Suprapubic skin (tissue), 4 donors: ENCODE measurements around the gene CNOT4. TPM values are rescaled to one million over a fixed set of nuclear protein-coding genes. Genes with fewer than 3 reads are reported as not detected.

Experiments used
- DNase-seq, 2 donors: peaks; one replicate each; pipeline ENCODE4 v3.0.0-alpha.2; 2019; ENCODE audit warnings: low spot score in 2 of 2
- H3K27ac ChIP-seq: fragments of 200-600 bp; sonication (generic); one replicate; pipeline ENCODE4 v1.5.1; 2019
- H3K27me3 ChIP-seq: fragments of 200-600 bp; sonication (generic); one replicate; pipeline ENCODE4 v1.5.1; 2019
- H3K36me3 ChIP-seq: fragments of 200-600 bp; sonication (generic); one replicate; pipeline ENCODE4 v1.5.1; 2019
- H3K4me1 ChIP-seq: fragments of 200-600 bp; sonication (generic); one replicate; pipeline ENCODE4 v1.5.1; 2019
- H3K4me3 ChIP-seq: fragments of 200-600 bp; sonication (generic); one replicate; pipeline ENCODE4 v1.5.1; 2019; ENCODE audit warnings: mild to moderate bottlenecking
- H3K9me3 ChIP-seq: fragments of 200-600 bp; sonication (generic); one replicate; pipeline ENCODE4 v1.5.1; 2019
- EP300 ChIP-seq: sonication (generic); formaldehyde crosslinking; IDR thresholded peaks from one replicate; pipeline ENCODE4 v1.6.1; 2017; ENCODE audit warnings: antibody characterized with exemption
- POLR2A ChIP-seq, 2 donors: fragments of 450-650 bp; IDR thresholded peaks; one replicate each; pipeline ENCODE4 v1.6.1; 2017; ENCODE audit warnings: antibody characterized with exemption in 2 of 2, mild to moderate bottlenecking in 2 of 2, moderate library complexity in 2 of 2
- POLR2AphosphoS5 ChIP-seq, 3 donors: sonication (generic); formaldehyde crosslinking; IDR thresholded peaks; one replicate each; pipeline ENCODE4 v1.6.1; 2017; ENCODE audit warnings: antibody characterized with exemption in 3 of 3
- WGBS: methylation state at CpG from one replicate; pipeline ENCODE4 v1.1.5; 2018; 5-methylcytosine and 5-hydroxymethylcytosine counted together
- total RNA-seq, 4 donors: library from RNA; depleted of rRNA; stranded (reverse); fragments of >200 nt; gene quantifications; one replicate each; pipeline ENCODE4 v1.1.0, GENCODE V29; 2016
- TF ChIP-seq, protein P1 (sequence below), 2 donors: fragments of 200-600 bp in 1 of 2; fragments of 450-650 bp in 1 of 2; sonication (generic) in 1 of 2; IDR thresholded peaks; one replicate each; pipeline ENCODE4 v1.5.1; 2016 to 2019; ENCODE audit warnings: antibody characterized with exemption in 2 of 2, mild to moderate bottlenecking in 1 of 2, moderate library complexity in 1 of 2

CNOT4 gene
- total RNA-seq, 4 donors from 2014 or later = 17.2 to 32.3 (median 22.6) TPM

DNA sequence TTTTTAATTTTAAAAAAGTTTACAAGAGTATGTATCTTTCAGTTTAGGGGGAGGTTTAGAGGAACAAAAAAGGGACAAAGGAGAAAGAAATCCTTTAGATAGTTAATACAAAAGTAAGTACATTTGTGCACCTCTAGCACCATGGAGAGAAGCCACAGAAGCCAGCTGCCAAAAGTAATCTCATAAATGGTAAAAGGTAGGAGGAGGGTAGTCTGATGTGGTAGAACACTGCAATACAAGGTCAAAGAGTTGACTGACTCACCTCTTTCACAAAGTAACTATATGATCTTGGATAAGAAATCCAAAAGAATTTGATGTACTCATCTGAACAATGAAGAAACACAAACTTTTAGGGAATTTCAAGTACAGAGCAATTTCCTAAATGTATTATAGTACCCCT lies 68.1 kb downstream of the CNOT4 start:
- H3K36me3 ChIP-seq = peaks cover 18% of the 10 kb centered on the region
- peaks cover 5% of the 10 kb centered on the region for H3K4me1 ChIP-seq
- no peaks in the 10 kb centered on the region for H3K9me3 ChIP-seq
- H3K4me3 ChIP-seq = no peak overlapping the region
- TF ChIP-seq POLR2A (IDR thresholded peaks at IDR 0.05) (no peak), POLR2AphosphoS5 (IDR thresholded peaks at IDR 0.05) (no peak), EP300 (no peak)
- TF ChIP-seq, protein P1, sequence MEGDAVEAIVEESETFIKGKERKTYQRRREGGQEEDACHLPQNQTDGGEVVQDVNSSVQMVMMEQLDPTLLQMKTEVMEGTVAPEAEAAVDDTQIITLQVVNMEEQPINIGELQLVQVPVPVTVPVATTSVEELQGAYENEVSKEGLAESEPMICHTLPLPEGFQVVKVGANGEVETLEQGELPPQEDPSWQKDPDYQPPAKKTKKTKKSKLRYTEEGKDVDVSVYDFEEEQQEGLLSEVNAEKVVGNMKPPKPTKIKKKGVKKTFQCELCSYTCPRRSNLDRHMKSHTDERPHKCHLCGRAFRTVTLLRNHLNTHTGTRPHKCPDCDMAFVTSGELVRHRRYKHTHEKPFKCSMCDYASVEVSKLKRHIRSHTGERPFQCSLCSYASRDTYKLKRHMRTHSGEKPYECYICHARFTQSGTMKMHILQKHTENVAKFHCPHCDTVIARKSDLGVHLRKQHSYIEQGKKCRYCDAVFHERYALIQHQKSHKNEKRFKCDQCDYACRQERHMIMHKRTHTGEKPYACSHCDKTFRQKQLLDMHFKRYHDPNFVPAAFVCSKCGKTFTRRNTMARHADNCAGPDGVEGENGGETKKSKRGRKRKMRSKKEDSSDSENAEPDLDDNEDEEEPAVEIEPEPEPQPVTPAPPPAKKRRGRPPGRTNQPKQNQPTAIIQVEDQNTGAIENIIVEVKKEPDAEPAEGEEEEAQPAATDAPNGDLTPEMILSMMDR (IDR thresholded peaks at IDR 0.05) = no peak
- no peak for DNase-seq
- H3K27ac ChIP-seq = no peak overlapping the region
- H3K27me3 ChIP-seq = no peaks in the 10 kb centered on the region

DNA sequence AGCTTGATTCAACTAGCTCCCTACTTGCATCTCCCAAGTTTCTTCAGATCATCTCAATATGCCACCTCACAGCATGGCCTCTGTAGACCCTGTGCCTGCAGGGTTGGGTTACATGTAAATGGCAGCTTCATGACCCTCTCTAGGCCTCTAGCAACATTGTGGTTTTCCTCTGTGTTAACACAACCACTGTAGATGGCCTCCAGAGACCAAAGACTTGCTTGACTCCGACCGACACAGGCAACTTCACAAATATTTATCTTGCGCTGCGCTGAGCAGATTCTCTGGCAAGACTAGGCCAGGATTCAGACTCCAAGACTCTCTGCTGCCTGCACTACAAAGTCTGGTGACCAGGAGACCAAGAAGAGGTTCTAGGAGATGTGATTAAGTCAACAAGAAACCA lies 75.9 kb downstream of the CNOT4 start:
- 95% methylated on average over 4 of the region's 4 CpGs for WGBS
- no peaks in the 10 kb centered on the region for H3K27me3 ChIP-seq
- peaks cover 4% of the 10 kb centered on the region for H3K9me3 ChIP-seq
- H3K36me3 ChIP-seq = peaks cover 26% of the 10 kb centered on the region
- H3K4me1 ChIP-seq = no peaks in the 10 kb centered on the region
- no peak overlapping the region for H3K27ac ChIP-seq
- TF ChIP-seq, protein P1 (IDR thresholded peaks at IDR 0.05) = no peak
- TF ChIP-seq POLR2AphosphoS5 (IDR thresholded peaks at IDR 0.05) (no peak), EP300 (no peak), POLR2A (IDR thresholded peaks at IDR 0.05) (no peak)
- no peak for DNase-seq
- H3K4me3 ChIP-seq = no peak overlapping the region

DNA sequence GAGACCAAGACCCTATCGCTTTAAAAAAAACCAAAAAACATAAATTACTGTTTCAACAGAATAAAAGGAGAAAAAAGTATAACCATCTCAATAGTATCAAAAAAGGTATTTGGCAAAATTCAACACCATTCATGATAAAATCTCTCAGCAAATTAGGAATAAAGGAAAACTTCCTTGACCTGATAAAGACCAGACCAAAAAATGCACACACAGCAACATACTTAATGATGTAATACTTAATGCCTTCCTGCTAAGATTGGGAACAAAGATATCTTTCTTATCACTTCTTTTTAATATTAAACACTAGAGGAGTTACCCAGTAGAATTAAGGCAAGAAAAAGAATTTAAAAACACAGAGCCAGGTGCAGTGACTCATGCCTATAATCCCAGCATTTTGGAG lies 79.3 kb downstream of the CNOT4 start:
- DNase-seq = no peak
- peaks cover 11% of the 10 kb centered on the region for H3K36me3 ChIP-seq
- no peak overlapping the region for H3K27ac ChIP-seq
- 90% methylated on average over 1 of the region's 1 CpG for WGBS
- H3K27me3 ChIP-seq = no peaks in the 10 kb centered on the region
- H3K4me3 ChIP-seq = no peak overlapping the region
- H3K4me1 ChIP-seq = peaks cover 5% of the 10 kb centered on the region
- H3K9me3 ChIP-seq = peaks cover 4% of the 10 kb centered on the region
- TF ChIP-seq, protein P1 (IDR thresholded peaks at IDR 0.05) = no peak
- TF ChIP-seq POLR2A (IDR thresholded peaks at IDR 0.05) (no peak), POLR2AphosphoS5 (IDR thresholded peaks at IDR 0.05) (no peak), EP300 (no peak)

DNA sequence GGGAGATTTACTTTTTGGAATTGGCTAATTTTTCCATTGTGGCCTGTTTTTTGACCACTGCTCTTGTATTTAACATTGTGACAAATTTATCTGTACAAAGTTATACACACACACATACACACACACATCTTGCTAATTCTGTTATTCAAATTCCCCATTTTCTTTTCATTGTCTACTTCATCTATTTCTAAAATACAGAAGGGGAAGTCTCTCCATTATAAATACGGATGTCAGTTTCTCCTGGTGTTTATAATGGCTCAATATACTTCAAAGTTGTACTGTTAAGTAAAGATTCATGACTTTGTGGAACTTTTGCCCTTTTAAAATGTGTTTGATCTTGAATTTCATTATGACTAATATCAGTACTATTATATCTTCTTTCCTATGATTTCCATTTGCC lies 81.0 kb downstream of the CNOT4 start:
- WGBS = 63% methylated on average over 1 of the region's 1 CpG
- H3K36me3 ChIP-seq = peaks cover 3% of the 10 kb centered on the region
- DNase-seq = no peak
- peaks cover 5% of the 10 kb centered on the region for H3K4me1 ChIP-seq
- no peak overlapping the region for H3K4me3 ChIP-seq
- no peak for TF ChIP-seq POLR2A (IDR thresholded peaks at IDR 0.05)
- H3K27me3 ChIP-seq = no peaks in the 10 kb centered on the region
- H3K27ac ChIP-seq = no peak overlapping the region
- H3K9me3 ChIP-seq = no peaks in the 10 kb centered on the region

DNA sequence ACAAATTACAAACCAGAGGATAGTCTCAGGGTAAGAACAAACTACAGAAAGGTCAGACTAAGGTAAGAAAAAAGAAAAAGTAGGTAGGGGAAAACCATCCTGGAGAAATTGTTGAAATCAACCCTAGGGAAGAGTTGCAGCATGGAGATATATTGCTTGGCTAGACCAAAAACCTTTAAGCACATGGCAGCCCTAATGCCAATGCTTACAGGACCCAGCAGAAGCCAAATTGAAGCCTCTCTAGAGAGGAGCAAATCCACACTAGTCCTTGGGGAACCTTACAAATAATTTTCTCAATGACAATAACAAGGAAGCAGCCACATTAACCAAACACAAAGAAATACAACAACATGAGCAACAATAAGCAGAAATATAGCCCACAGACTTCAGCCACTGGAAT lies 81.9 kb downstream of the CNOT4 start:
- no peaks in the 10 kb centered on the region for H3K27me3 ChIP-seq
- H3K27ac ChIP-seq = no peak overlapping the region
- no peaks in the 10 kb centered on the region for H3K9me3 ChIP-seq
- H3K36me3 ChIP-seq = no peaks in the 10 kb centered on the region
- H3K4me3 ChIP-seq = no peak overlapping the region
- TF ChIP-seq POLR2AphosphoS5 (IDR thresholded peaks at IDR 0.05) = no peak
- no peak for DNase-seq
- peaks cover 5% of the 10 kb centered on the region for H3K4me1 ChIP-seq

GRCh38 chr7:135427166-135427565 lies 82.7 kb downstream of the CNOT4 start:
- Histone ChIP-seq H3K36me3 (no peaks in the 10 kb centered on the region), H3K4me3 (no peak overlapping the region), H3K4me1 (peaks cover 5% of the 10 kb centered on the region), H3K27me3 (no peaks in the 10 kb centered on the region), H3K27ac (no peak overlapping the region), H3K9me3 (no peaks in the 10 kb centered on the region)
- DNase-seq = no peak
- TF ChIP-seq, protein P1 (IDR thresholded peaks at IDR 0.05) = no peak
- TF ChIP-seq EP300 (no peak), POLR2AphosphoS5 (IDR thresholded peaks at IDR 0.05) (no peak), POLR2A (IDR thresholded peaks at IDR 0.05) (no peak)
